Umbilical cord (tissue), 2 donors: ENCODE measurements around the gene SCUBE1. TPM values are rescaled to one million over a fixed set of nuclear protein-coding genes. Genes with fewer than 3 reads are reported as not detected.

ENCODE experiments used
- DNase-seq: peaks from one replicate; pipeline ENCODE4 v3.0.0-alpha.2; 2015; ENCODE audit warnings: low spot score
- total RNA-seq: library from RNA; depleted of rRNA; stranded (reverse); fragments of >200 nt; gene quantifications from one replicate; pipeline ENCODE4 v1.2.3, GENCODE V29; 2014; ENCODE audit warnings: low replicate concordance; ENCODE audit not compliant: insufficient read depth

The SCUBE1 gene
- total RNA-seq, 1 donor from 2014 or later = 3.6 TPM

DNA sequence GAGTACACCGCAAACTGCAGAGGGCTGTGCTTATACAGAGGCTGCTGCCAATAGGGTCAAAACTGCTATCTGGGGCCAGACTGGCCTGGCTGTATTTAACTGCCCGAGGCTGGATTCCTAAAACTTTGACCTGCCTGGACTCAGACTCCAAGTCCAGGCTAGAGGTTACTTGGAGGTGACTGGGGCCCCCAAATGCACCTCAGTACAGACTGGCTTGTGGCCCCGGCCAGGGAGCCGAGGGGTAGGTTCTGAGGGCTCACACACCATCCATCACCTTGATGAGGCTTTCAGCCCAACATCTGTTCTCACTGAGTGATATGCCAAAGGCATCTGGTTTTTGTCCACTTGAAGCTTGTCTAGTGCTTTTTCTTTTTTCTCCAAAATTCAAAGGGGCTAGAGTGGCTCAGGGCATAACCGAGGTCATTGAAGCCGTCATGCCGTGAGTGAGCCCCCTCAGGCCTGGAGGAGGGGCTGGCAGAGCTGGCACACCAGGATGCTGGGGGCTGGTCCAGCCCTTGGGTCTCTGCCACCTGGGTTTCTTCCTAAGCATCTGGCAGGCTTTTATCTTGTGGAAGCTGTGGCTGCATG lies 103.9 kb downstream of the SCUBE1 start:
- DNase-seq = peak; percentile 89

DNA sequence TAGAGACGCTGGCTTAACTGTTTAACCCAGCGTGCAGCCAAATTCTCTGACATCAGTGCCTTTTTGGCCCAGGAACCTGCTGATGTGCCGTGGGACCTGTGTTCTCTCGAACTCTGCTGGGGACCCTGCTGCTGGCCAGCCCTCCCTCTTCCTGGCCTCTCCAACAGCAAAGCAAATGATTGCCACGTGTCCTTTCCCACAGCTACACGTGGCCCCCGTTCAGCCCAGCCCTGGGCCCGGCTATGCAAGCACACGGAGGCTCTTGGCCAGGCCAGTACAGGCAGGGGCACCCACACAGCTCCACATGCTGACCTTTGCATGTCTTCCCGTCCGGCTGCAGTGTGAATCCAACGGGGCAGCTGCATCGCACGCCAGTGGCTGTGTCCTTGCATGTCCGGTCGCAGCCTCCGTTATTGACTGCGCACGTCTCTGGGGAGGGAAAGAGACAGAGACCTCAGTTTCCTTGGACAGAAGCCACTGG lies 104.6 kb downstream of the SCUBE1 start:
- DNase-seq = no peak

DNA sequence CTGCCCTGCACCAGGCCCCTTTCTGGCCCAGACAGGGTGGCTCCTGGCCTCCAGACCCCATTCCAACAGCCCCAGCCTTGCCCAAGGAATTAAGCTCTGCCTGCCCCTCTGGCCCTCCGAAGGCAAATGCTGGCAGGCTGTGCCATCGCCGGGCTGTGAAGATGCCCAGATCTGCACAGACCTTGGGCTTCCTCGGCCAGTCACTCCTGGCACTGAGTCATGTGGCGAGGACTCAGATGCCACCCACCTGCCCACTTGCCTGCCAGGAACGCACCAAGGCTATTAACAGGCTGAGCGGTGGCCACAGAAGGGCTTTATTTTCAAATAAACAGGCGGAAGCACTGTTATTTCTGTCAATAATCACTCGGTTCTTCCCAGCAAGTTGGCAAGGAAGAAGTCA lies 105.9 kb downstream of the SCUBE1 start:
- DNase-seq = no peak

DNA sequence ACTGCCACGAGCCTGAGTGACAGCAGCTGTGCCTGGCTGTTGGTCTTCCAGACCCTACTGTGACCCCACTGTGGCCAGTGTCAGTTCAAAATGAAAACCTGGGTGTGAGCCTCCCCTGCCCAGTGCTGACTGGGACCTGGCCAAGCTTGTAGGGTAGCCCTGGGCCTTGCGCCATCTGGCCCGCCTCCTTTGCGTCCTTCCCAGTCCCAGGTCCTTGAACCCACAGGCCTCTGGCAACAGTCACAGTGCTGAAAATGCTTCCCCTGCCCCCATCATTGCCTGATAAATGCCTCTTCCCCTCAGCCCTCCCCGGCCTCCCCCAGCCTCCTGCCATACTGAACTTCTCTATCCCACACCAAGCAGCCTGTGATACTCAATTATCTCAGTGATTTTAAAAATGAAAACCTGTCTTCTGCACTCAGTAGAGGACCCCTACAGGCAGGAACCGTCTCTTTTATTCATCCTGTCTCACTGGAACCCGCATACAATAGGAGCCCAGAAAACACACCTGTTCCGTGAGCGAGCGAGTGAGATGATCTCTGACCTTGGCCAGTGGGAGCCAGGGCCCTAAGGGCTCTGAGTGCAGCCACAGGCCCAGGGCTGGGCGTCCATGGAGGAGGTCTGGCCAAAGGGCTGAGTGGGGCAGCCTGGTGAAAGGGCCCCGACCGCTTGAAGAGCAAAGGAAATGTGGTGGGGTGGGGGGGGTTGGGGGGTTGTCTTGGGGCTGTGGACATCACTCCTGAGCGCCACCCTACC lies 106.6 kb downstream of the SCUBE1 start:
- DNase-seq = no peak

DNA sequence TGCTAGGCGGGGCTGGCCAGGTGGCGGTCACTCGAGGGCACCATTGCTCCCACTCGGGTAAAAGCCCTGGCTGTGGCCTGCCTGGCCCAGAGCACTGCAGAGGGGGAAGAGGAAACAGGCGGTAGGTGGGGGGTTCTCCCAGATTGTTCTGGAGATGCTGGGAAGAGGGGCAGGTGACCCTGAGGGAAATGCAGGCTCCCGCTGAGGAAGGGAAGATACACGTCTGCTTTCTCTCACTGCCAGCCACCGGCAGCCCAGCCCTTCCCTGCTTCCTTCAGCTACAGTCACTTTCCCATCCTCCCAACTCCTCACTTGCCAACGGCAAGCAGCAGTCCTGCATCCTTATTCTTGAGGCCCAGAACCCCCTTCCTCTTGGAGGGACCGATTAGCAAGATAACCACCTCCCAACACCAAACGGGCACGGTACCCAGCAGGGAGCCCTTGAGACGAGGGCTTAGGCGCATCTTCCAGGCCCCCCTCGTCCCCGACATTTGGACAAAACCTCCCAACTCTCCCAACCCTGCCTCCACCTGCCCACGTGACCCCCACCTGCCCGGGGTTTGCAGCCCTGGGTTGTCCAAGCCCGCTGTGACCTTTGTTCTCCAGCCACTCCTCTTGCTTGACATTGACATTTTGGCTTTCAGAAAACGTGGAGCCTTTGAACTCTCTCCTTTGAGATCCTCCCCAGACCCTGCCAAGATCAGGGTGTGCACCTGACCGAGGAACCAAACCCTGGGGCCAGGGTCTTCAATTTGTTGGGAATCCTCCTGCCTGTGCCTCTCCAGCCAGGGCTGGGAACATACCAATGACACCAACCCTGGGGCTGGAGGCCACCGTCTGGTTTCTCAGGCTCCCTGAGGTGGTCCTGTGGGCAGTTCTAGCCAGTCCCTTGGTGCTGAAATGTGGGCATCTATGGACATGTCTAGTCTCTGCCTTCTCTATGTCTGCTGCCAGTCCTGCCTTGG lies 107.4 kb downstream of the SCUBE1 start:
- no peak for DNase-seq

DNA sequence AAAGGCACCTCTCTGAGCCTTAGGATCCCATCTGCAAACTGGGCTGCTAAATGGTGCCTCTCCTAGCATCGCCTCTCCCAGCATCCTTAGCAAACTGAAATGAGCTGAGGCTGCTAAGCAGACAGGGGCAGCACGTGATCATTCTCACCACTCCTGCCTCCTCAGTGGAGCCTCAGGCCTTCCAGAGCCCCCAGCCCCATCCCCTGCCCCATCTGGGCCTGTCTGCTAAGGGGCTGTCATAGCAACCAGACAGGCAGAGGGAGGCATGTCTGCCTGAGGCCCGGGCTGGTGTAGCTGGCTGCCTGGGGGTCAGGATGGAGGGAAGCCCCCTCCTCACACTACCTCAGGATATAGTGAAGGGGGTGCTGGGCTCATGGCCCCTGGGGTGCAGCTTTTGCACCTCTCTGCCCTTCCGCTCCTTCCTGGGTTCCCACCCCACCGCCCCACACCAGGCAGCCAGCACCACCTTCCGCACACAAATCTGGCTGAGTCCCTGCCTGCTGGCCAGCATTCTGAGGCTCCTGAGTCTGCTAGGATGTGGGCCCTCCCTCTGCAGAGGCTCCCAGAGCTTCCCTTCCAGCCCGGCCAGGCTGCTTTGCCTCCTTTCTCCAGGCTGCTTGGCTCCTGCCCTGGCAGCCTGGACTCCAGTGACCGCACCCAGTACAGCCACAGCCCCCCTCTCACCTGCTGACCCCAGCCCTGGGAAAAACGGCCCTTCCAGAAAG lies 108.7 kb downstream of the SCUBE1 start:
- DNase-seq = peak; percentile 25

DNA sequence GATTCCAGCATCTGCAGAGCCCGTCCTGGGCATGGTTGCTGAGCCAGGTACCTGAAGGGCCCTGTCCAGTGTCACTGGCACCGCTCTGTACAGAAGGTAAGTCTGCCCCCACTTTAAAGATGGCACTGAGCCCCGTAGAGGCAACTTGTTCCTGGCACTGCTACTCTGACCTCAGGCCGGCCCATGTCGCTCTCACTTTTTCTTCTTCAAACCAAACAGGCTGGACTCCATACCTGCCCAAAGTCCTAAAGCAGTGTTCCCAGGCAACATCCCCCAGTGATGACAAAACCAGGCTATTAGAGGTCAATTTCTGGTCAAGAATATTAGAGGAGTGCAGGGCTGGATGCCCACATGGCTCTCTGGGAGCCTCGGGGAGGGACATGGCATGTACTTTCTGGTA lies 109.6 kb downstream of the SCUBE1 start:
- no peak for DNase-seq

DNA sequence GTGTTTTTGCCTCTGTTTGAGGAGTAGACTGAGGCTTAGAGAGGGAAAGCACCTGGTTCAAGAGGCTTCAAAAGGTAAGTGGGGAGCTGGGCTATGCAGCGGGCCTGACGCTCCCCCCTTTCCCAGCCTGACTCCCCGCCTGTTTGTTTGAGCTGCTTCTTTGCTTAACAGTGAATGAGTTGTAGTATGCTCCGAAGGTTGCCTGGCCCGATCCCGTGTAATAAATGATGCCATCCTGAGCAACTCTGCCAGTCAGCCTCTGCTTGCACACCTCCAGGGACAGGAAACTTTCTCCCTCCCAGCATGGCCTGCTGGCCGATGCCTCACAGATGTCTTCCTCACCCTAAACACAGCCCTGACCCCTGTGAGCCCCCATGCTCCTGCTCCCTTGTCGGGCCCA lies 110.7 kb downstream of the SCUBE1 start:
- DNase-seq = no peak

DNA sequence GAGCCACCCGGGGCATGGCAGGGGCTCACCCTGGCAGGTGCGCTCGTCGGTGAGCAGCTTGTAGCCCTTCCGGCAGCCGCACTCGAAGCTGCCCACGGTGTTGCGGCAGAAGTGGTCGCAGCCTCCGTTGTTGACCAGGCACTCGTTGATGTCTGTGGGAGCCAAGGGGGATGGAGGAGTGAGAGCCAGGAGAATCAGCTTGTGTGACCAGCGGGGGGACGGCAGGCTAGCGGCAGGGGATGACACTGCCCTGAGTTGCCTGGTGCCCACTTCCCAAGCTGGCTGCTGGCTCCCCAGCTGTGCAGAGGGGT lies 111.5 kb downstream of the SCUBE1 start:
- DNase-seq = no peak

DNA sequence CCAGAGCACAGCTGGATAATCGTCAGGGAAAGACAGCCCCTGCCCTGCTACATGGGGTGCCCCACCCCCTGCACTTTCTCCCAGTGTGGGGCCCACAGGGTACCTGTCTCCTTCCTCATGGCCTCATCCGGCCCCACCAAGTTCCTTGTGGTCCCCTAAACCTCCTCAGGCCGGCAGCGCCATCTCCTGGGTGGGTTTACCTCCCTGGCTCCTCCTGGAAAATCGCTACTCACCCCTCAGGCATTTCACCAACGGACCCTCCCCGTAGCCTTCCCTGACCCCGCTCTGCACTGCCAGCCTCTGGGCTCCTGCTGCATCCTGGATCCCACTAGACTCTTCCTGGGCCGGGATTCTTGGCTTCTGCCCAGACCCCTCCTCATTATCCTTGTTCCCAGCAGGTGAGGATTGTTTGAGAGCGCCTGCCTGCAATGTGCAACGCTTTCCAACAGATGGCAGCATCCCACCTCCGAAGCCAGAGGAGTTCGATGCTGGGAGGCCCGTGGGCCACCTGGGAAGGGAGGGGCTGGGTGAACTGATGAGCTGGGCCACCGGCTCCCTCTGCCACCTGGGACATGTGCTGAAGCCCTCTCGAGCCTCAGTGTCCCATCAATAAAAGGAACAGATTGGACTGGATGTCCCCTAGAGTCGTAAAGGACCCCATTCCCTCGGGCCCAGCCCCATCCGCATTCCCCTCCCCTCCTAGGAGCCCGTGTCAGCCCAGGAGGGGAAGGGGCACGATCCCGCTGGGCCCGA lies 112.0 kb downstream of the SCUBE1 start:
- peak; percentile 34 for DNase-seq

DNA sequence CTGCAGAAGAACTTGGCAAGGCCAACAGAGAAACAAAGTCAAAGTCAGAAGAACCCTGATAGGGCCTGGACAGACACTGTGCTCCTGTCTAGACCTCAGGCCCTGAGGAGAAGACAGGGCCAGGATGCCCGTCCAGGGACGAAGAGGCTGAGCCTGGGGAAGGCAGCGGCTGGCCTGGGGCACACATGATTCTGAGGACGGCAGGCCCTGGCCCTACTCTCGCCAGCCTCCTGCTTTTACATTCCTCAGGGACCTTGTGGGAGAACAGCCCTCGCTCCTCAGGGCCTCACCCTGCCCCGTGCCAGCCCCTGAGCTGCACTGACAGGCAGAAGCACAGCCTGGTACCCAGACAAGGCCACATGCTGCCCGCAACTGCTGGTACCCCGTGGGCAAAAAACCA lies 112.6 kb downstream of the SCUBE1 start:
- no peak for DNase-seq

DNA sequence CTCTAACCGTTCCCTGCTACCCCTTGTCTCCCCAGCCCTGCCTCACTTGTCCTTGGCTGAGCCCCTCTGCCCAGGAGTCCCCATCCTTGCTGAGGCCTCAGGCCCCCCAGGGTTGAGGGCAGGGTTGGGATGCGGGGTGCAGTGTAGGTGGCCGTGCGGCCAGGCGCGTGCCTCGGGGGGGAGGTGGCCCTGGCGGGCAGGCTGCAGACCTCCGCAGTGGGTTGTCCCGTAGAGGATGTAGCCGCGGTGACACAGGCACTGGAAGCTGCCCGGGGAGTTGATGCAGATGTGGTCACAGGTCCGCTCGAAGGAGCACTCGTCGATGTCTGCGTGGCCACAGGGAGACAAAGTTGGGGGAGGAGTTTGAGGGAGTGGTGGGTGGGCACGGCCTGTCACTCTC lies 114.3 kb downstream of the SCUBE1 start:
- no peak for DNase-seq

DNA sequence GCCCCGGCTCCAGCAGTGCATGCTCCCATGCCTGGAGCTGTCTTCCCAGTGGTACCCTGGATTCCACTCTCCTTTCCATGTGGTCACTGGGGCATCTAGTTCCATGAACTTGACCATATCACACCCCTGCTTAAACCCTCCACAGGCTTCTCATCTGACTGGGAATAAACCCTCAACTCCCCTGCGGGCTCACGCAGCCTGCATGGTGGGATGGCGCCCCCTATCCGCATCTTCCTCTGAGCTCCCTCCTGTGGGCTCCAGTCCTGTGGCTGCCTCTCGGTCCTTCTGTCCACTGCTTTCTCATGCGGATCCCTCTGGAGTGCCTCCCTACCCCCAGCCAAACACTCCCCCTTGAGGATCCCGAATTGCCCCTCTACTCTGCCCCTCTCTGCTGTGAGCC lies 114.8 kb downstream of the SCUBE1 start:
- no peak for DNase-seq

DNA sequence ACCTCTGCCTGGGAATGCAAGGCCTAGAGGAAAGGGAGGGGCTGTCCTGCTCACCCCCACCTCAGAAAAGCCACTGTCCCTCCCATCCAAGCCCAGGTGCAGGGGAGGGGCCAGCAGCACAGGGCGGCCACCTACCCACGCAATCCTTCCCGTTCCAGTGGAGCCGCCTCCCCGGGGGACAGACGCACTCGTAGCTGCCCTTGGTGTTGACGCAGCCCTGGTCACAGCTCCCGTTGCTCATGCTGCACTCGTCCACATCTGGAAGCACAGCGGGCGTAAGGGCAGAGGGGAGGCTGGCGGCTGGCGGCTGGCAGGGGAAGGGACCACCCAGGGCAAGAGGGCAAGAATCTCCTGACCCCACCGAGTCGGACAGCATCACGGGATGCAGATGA lies 115.9 kb downstream of the SCUBE1 start:
- peak; percentile 28 for DNase-seq

DNA sequence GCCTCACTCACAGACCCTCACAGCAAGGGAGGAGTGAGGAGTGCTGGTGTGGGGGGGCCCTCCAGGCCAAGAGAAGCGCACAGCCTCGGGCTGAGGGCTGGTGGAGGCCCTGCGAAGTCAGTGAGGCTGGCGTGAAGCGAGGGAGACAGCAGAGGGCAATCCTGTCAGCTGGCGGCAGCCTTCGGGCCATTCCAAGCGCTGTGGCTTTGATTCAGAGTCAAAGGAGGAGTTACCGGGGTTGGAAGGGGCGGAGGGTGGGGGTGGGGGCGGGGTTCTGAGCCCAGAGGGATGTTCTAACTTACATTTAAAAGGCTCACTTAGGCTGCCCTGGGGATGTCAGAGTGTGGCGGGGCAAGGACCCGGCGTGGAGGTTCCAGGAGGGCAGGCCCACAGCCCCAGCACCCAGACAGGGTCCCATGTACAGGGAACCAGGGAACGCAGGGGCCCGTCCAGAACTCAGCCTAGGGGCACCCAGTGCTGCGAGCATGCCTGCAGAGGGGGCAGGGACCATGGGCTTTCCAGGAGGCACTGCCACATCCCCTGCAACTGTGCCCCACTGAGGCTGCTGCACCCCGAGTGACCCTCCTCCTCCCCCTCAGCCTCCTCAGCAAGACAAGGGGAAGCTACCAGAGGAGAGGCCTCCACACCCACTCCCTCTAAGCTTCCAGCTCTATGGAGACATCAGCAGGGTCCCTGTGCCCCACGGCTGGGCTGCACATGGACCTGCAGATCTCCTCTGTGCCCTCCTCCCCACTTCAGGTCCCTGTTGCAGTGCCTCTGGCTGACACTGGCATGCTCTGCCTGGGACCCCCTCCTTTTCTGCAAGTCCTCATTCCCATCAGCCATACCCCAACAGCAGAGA lies 116.6 kb downstream of the SCUBE1 start:
- peak; percentile 84 for DNase-seq

DNA sequence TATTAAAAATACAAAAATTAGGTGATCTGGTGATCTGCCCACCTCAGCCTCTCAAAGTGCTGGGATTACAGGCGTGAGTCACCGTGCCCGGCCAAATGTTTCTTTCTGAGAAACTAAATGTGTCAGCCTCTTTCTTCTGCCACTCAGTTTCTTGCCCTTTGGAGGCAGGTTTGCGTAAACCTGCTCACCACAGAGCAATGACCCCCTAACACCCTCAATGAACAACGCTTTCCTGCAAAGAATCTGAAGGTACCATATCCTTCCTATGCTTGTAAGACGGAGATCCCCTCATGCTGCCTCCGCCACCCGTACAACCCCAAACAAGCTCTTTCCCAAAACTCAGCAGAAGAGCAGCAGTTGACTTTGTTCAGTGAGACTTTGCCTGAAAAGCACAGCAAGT lies 117.6 kb downstream of the SCUBE1 start:
- peak; percentile 35 for DNase-seq

DNA sequence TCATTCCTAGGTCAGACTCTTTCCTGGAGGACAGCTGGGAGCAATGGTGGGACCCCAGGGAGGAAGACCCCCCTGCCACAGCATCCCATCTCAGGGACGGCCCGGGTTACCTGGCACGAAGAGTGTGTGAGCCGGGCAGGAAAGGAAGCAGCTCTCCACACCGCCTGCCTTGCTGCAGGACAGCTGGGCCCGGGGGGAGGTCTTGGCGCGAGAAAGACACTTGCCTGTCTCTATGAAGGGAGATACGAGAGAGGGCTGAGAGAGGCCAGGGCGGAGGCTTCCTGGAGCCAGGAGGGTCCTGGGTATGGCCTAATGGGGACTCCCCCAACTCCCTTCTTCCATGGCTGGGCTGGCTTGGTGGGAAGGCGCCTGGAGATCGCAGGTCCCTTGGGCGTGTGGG lies 120.2 kb downstream of the SCUBE1 start:
- no peak for DNase-seq

DNA sequence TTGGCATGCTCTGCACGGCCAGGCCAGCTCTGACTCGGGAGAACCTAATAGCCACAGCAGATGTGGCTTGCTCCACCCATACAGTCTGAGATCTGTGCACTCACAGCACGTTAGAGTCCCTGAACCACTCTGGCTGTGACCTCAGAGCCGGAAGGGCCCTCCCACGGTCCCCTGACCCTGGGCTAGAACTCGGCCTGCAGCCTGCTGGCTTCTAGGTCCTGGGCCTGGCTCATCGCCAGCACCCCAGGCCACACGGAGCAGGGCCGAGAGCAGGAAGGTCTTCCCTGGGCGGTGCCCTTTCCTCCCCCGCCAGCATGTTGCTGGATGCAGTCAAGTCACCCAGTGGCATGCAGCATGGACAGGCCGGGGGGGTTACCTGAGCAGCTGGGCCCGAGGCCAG lies 120.9 kb downstream of the SCUBE1 start:
- DNase-seq = no peak

DNA sequence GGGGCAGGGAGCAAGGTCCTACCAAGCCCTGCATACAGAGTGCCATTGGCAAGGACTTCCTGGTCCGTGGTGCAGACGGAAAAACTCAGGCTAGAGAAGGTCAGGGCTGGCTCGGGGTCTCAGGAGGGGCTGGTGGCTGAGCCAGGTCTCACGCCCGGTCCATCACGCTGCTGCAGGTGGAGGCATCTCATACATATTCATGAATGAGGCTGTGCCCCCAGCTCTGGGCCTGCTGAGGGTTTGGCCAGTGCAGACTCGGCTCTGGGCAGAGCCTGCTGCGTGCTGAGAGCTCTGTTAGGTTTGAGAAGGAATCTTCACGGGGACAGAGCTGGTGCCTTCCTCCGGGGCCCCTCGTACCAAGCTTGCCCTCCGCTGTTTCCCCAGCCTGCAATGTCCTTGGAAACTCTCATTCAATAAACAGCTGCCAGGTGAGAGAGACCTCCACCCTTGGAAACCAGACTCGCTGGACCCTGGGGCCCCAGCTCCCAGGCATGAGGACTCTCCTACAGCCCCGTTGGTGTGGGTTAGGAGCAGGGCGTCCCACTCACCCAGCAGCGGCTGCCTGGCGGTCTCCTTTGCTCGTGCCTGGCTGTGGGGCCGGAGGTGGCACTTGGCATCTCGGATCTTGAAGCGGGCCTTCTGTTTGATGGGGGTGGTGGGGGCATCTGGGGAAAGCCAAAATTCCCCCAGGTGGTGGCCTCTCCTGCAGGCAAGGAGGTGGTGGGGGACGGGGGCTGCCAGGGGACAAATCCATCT lies 122.4 kb downstream of the SCUBE1 start:
- no peak for DNase-seq
